ENCODE measurements around the gene CCDC148. TPM values are rescaled to one million over a fixed set of nuclear protein-coding genes. Genes with fewer than 3 reads are reported as not detected.

The CCDC148 gene
- polyA plus RNA-seq, 2 of the 4 experiments (the other 2 are of a cell fraction) = 0.41 to 0.85 TPM

DNA sequence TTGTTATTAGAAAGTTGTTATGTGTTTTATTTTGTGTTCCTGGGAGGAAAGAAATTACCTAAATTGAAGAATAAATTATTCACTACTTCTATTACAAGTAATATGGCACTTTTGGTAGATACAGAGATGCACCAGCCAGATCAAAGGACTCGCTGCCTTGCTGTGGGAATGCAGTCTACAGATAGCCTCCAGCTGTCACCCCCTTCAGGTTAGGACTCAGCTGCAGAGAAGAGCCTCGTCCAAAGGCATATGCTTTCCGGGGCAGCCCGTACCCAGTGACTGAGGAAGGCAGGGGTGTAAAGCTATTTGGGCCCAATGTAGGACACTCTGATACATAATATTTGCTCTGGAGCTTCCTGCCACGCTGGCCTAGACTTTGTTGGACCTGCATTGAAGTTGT is 90.2 kb downstream of the CCDC148 start:
- ATAC-seq (no peak), FAIRE-seq (no peak), DNase-seq (ENCODE audit: low read depth in 1 of 2, low spot score in 1 of 2) (no peak)
- TF ChIP-seq, protein P1, sequence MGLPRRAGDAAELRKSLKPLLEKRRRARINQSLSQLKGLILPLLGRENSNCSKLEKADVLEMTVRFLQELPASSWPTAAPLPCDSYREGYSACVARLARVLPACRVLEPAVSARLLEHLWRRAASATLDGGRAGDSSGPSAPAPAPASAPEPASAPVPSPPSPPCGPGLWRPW (IDR thresholded peaks at IDR 0.05) = no peak
- TF ChIP-seq CHD2 (IDR thresholded peaks at IDR 0.05; ENCODE audit: low read length, partially characterized antibody) (no peak), JUN (IDR thresholded peaks at IDR 0.05) (no peak), CBX2 (IDR thresholded peaks at IDR 0.05; ENCODE audit: borderline replicate concordance, low read depth) (no peak), HOXA7 (CRISPR knock-in tag; IDR thresholded peaks at IDR 0.05) (no peak), HOXB13 (CRISPR knock-in tag; IDR thresholded peaks at IDR 0.05; ENCODE audit: low read depth) (no peak), FOSB (CRISPR knock-in tag; IDR thresholded peaks at IDR 0.05) (no peak), JUNB (IDR thresholded peaks at IDR 0.05) (no peak), HEYL (CRISPR knock-in tag; IDR thresholded peaks at IDR 0.05) (no peak), SMC3 (IDR thresholded peaks at IDR 0.05) (no peak), E2F6 (IDR thresholded peaks at IDR 0.05; ENCODE audit: borderline replicate concordance, low read depth) (no peak), BHLHE40 (IDR thresholded peaks at IDR 0.05; ENCODE audit: low read depth, low read length) (no peak), GATA3 (IDR thresholded peaks at IDR 0.05; ENCODE audit: borderline replicate concordance) (no peak), KDM5A (IDR thresholded peaks at IDR 0.05) (no peak)
- no peaks in the 10 kb centered on the region for H3K4me1 ChIP-seq
- ChIA-PET POLR2A (no interaction called here), CTCF (no interaction called here)
- no peaks in the 10 kb centered on the region for H3K9me3 ChIP-seq
- no peak overlapping the region for H3K27ac ChIP-seq
- WGBS (ENCODE audit: missing lambda C conversion rate) = 39% methylated on average over 5 of the region's 5 CpGs
- H3K4me3 ChIP-seq = no peak overlapping the region
- H3K4me2 ChIP-seq = no peak overlapping the region

DNA sequence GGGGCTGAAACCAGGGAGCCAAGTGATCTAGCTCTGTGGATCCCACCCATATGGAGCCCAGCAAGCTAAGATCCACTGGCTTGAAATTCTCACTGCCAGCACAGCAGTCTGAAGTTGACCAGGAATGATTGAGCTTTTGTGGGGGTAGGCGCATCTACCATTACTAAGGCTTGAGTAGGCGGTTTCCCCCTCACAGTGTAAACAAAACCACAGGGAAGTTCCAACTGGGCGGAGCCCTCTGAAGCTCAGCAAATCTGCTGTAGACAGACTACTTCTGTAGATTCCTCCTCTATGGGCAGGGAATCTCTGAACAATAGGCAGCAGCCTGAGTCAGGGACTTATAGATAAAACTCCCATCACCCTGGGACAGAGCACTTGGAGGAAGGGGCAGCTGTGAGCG is 96.7 kb downstream of the CCDC148 start:
- CTCF ChIA-PET = interaction anchor here (1.2 kb wide), 1 partner anchor 39 kb away, joined by 3 read pairs; no protein-coding TSS in a partner anchor
- ATAC-seq (peak in 1 of 2 experiments; percentile 72; a peak in 3 of 6 replicates), DNase-seq (ENCODE audit: low read depth in 1 of 2, low spot score in 1 of 2) (peak in 1 of 2 experiments; percentile 25), FAIRE-seq (no peak)
- no peak overlapping the region for H3K27ac ChIP-seq
- H3K4me3 ChIP-seq = no peak overlapping the region
- H3K4me1 ChIP-seq = no peaks in the 10 kb centered on the region
- 25% methylated on average over 3 of the region's 4 CpGs for WGBS (ENCODE audit: missing lambda C conversion rate)
- peak overlapping the region; percentile 37; the same call in 1 of the 3 replicates for H3K4me2 ChIP-seq
- H3K9me3 ChIP-seq = no peaks in the 10 kb centered on the region
- POLR2A ChIA-PET = no interaction called here
- TF ChIP-seq, protein P1 (IDR thresholded peaks at IDR 0.05) = no peak
- TF ChIP-seq NR3C1 (IDR thresholded peaks at IDR 0.05) (no peak), CHD2 (IDR thresholded peaks at IDR 0.05; ENCODE audit: low read length, partially characterized antibody) (no peak), NPAS2 (CRISPR knock-in tag; IDR thresholded peaks at IDR 0.05; ENCODE audit: borderline replicate concordance) (no peak), MYC (IDR thresholded peaks at IDR 0.05; ENCODE audit: borderline replicate concordance, low read length) (no peak)
- TF ChIP-seq, protein P2, sequence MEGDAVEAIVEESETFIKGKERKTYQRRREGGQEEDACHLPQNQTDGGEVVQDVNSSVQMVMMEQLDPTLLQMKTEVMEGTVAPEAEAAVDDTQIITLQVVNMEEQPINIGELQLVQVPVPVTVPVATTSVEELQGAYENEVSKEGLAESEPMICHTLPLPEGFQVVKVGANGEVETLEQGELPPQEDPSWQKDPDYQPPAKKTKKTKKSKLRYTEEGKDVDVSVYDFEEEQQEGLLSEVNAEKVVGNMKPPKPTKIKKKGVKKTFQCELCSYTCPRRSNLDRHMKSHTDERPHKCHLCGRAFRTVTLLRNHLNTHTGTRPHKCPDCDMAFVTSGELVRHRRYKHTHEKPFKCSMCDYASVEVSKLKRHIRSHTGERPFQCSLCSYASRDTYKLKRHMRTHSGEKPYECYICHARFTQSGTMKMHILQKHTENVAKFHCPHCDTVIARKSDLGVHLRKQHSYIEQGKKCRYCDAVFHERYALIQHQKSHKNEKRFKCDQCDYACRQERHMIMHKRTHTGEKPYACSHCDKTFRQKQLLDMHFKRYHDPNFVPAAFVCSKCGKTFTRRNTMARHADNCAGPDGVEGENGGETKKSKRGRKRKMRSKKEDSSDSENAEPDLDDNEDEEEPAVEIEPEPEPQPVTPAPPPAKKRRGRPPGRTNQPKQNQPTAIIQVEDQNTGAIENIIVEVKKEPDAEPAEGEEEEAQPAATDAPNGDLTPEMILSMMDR (IDR thresholded peaks at IDR 0.05) = no peak

GRCh38 chr2:158357699-158358098 is 98.9 kb downstream of the CCDC148 start:
- Histone ChIP-seq H3K4me1 (no peaks in the 10 kb centered on the region), H3K4me2 (no peak overlapping the region), H3K9me3 (no peaks in the 10 kb centered on the region), H3K4me3 (no peak overlapping the region), H3K27ac (no peak overlapping the region)
- FAIRE-seq = no peak
- ChIA-PET POLR2A (no interaction called here), CTCF (no interaction called here)
- TF ChIP-seq USF2 (IDR thresholded peaks at IDR 0.05) (no peak), CEBPB (IDR thresholded peaks at IDR 0.05) (peak in 1 of 2 experiments; percentile 21; a peak in 1 of 4 replicates)
- DNase-seq (ENCODE audit: low read depth in 1 of 2, low spot score in 1 of 2) = no peak
- 16% methylated on average over 2 of the region's 2 CpGs for WGBS (ENCODE audit: missing lambda C conversion rate)
- ATAC-seq = no peak
